Esophagus squamous epithelium (tissue), 5 donors: ENCODE measurements around the gene GAB3. TPM values are rescaled to one million over a fixed set of nuclear protein-coding genes. Genes with fewer than 3 reads are reported as not detected.
"Not testable (repeated sequence)": the region's sequence is repeated elsewhere in the genome, so short reads cannot be mapped to it uniquely, and the experiment has no call there.

ENCODE experiments used
- DNase-seq: peaks from one replicate; lab custom pipeline; 2025; lab: John Stamatoyannopoulos, UW
- H3K27ac ChIP-seq, 4 donors: fragments of 200-600 bp; sonication (generic); one replicate each; pipeline ENCODE4 v1.5.1; 2016 to 2019; ENCODE audit warnings: mild to moderate bottlenecking in 1 of 4
- H3K27me3 ChIP-seq, 4 donors: fragments of 200-600 bp; sonication (generic); 1 replicate in 3 of 4; 2 replicates in 1 of 4; pipeline versions ENCODE4 v1.5.1 to v1.6.0; 2017 to 2021; ENCODE audit warnings: antibody characterized with exemption in 1 of 4
- H3K36me3 ChIP-seq, 3 donors: fragments of 200-600 bp; sonication (generic); one replicate each; pipeline ENCODE4 v1.5.1; 2016 to 2019
- H3K4me1 ChIP-seq, 3 donors: fragments of 200-600 bp; sonication (generic); one replicate each; pipeline ENCODE4 v1.5.1; 2017 to 2019
- H3K4me3 ChIP-seq, 4 donors: fragments of 200-600 bp; sonication (generic); 1 replicate in 3 of 4; 2 replicates in 1 of 4; pipeline ENCODE4 v1.5.1; 2016 to 2019; ENCODE audit warnings: mild to moderate bottlenecking in 2 of 4, moderate library complexity in 1 of 4
- H3K9me3 ChIP-seq, 3 donors: fragments of 200-600 bp; sonication (generic); one replicate each; pipeline ENCODE4 v1.5.1; 2016 to 2019
- WGBS, 2 donors: methylation state at CpG; one replicate each; pipeline ENCODE4 v1.1.5; 2018; 5-methylcytosine and 5-hydroxymethylcytosine counted together
- intact Hi-C: fragments of 100-400 bp; cut with DNase I; formaldehyde crosslinking; loops from one replicate; pipeline ENCODE4 v1.15.0; 2022
- small RNA-seq, 4 donors: library from RNA; depleted of rRNA; stranded (forward); fragments of <200 nt; gene quantifications; one replicate each; pipeline ENCODE3, GENCODE V24; 2016
- total RNA-seq, 4 donors: library from RNA; depleted of rRNA; stranded (reverse); fragments of >200 nt; gene quantifications; one replicate each; pipeline ENCODE4 v1.1.0, GENCODE V29; 2016
- donor health status: DM: yes; HTN: yes; CAD: no.

GAB3 gene
- total RNA-seq, 4 donors from 2014 or later = 0.61 to 4.4 (median 1.8) TPM

GRCh38 chrX:154641740-154642139 lies 109.1 kb downstream of the GAB3 start:
- H3K27me3 ChIP-seq, H3K4me1 ChIP-seq, DNase-seq, H3K9me3 ChIP-seq, H3K4me3 ChIP-seq, intact Hi-C loops, H3K27ac ChIP-seq, H3K36me3 ChIP-seq: not testable (repeated sequence)
- WGBS, 2 donors = no CpG with 5 or more reads among the region's 10 CpGs

- H3K4me3 ChIP-seq, H3K27ac ChIP-seq, intact Hi-C loops, H3K36me3 ChIP-seq, H3K9me3 ChIP-seq, H3K4me1 ChIP-seq, H3K27me3 ChIP-seq, DNase-seq: not testable (repeated sequence)
- no CpG with 5 or more reads among the region's 11 CpGs for WGBS, 2 donors
Observed at GRCh38 chrX:154633661-154634060, 117.2 kb downstream of the GAB3 start.

GRCh38 chrX:154630949-154631348 lies 119.9 kb downstream of the GAB3 start:
- H3K36me3 ChIP-seq, DNase-seq, H3K4me3 ChIP-seq, H3K9me3 ChIP-seq, H3K4me1 ChIP-seq, H3K27me3 ChIP-seq, intact Hi-C loops, H3K27ac ChIP-seq: not testable (repeated sequence)
- WGBS, 2 donors = no CpG with 5 or more reads among the region's 11 CpGs

- H3K4me3 ChIP-seq, H3K4me1 ChIP-seq, H3K9me3 ChIP-seq, intact Hi-C loops, H3K27me3 ChIP-seq, H3K36me3 ChIP-seq, DNase-seq, H3K27ac ChIP-seq: not testable (repeated sequence)
- WGBS, 2 donors = no CpG with 5 or more reads among the region's 5 CpGs
Observed at GRCh38 chrX:154628960-154629359, 121.9 kb downstream of the GAB3 start.

Small RNA genes lying within 50 kb of the gene (small RNA-seq; reads per million reads assigned to genes)
- 0 reads per million in 4 donors for gene SNORA36A

Other genes with a start within 250 kb of the GAB3 start
- 10 to 100 TPM; 30.5 to 50.8 (median 40.9) TPM for gene FAM3A, start 234.8 kb downstream of the GAB3 start, total RNA-seq
- gene G6PD, start 204.2 kb downstream of the GAB3 start, total RNA-seq = 100 to 1,000 TPM in 1 of 4 donors, 10 to 100 TPM in 3; 46.5 to 180 (median 79.9) TPM
- 10 to 100 TPM in 3 of 4 donors, 1 to 10 TPM in 1; 9.9 to 14.7 (median 12.6) TPM for gene IKBKG, start 203.5 kb downstream of the GAB3 start, total RNA-seq
- gene CTAG1A, start 165.9 kb downstream of the GAB3 start, total RNA-seq = not detected
- gene CTAG1B, start 131.8 kb downstream of the GAB3 start, total RNA-seq = not detected
- gene CTAG2, start 97.5 kb downstream of the GAB3 start, total RNA-seq = not detected
- gene DKC1, start 11.8 kb upstream of the GAB3 start, total RNA-seq = 10 to 100 TPM; 41.5 to 86.2 (median 49.5) TPM
- 10 to 100 TPM in 2 of 4 donors, 1 to 10 TPM in 2; 3.7 to 21.2 (median 13.2) TPM for gene MPP1, start 54.4 kb upstream of the GAB3 start, total RNA-seq
- gene SMIM9, start 83.6 kb upstream of the GAB3 start, total RNA-seq = not detected
- gene F8A1, start 135.3 kb upstream of the GAB3 start, total RNA-seq = 10 to 100 TPM in 1 of 4 donors, 1 to 10 TPM in 2, under 1 TPM in 1; 0.35 to 13.7 (median 3.8) TPM